Measurements from ENCODE around the gene ARL6IP4. TPM values are rescaled to one million over a fixed set of nuclear protein-coding genes. Genes with fewer than 3 reads are reported as not detected.

Gene ARL6IP4
- total RNA-seq, 1 experiment from 2014 or later, result 237 TPM

Small RNA genes within 50 kb of the gene (small RNA-seq; reads per million reads assigned to genes)
- gene ARL6IP4 (not detected), gene MIR4304 (not detected)

Other genes starting within 250 kb of the ARL6IP4 start
- gene HCAR1, start 249.8 kb upstream of the ARL6IP4 start, total RNA-seq (2014; rRNA removed; shearing (Covaris generic)), result 0.02 TPM in 1 of 2 replicates, not detected in the other
- 55.3 and 56.4 TPM in 2 replicates for gene DENR, start 227.9 kb upstream of the ARL6IP4 start, total RNA-seq (2014; rRNA removed; shearing (Covaris generic))
- 0.13 and 0.40 TPM in 2 replicates for gene CCDC62, start 206.1 kb upstream of the ARL6IP4 start, total RNA-seq (2014; rRNA removed; shearing (Covaris generic))
- 30.1 and 46.1 TPM in 2 replicates for gene HIP1R, start 145.2 kb upstream of the ARL6IP4 start, total RNA-seq (2014; rRNA removed; shearing (Covaris generic))
- gene VPS37B, start 84.6 kb upstream of the ARL6IP4 start, total RNA-seq (2014; rRNA removed; shearing (Covaris generic)), result 62.9 and 87.4 TPM in 2 replicates
- 23.0 and 32.8 TPM in 2 replicates for gene ABCB9, start 14.2 kb upstream of the ARL6IP4 start, total RNA-seq (2014; rRNA removed; shearing (Covaris generic))
- 19.4 and 22.7 TPM in 2 replicates for gene OGFOD2, start 5.4 kb upstream of the ARL6IP4 start, total RNA-seq (2014; rRNA removed; shearing (Covaris generic))
- 3.0 and 6.2 TPM in 2 replicates for gene PITPNM2, start 170.4 kb downstream of the ARL6IP4 start, total RNA-seq (2014; rRNA removed; shearing (Covaris generic))

Data from HT1080 (cell line).